WTC11 (cell line): ENCODE data around the gene KRTAP9-2. TPM values are rescaled to one million over a fixed set of nuclear protein-coding genes. Genes with fewer than 3 reads are reported as not detected.
A peak's percentile ranks its signal among the peaks of the same experiment; 100 is the strongest.
"Not testable (repeated sequence)": the region's sequence is repeated elsewhere in the genome, so short reads cannot be mapped to it uniquely, and the experiment has no call there.

ENCODE experiments used
- ATAC-seq: fragments of 200-7000 bp; cut with Tn5 transposase; 2 replicates; pipeline ENCODE4 v1.10.0; 2021; ENCODE audit warnings: mild to moderate bottlenecking, moderate library complexity
- CTCF ChIA-PET: fragments of 300-600 bp; sonication (Branson Sonifier 250); formaldehyde crosslinking; loops from one replicate; lab custom pipeline; 2021; ENCODE audit warnings: antibody characterized with exemption; lab: Charles Lee
- POLR2A ChIA-PET: fragments of 350-600 bp; sonication (Branson Sonifier 250); formaldehyde crosslinking; loops from one replicate; lab custom pipeline; 2021; ENCODE audit warnings: antibody characterized with exemption; lab: Charles Lee
- DNase-seq: peaks from one replicate; pipeline ENCODE4 v3.0.0; 2021; ENCODE audit warnings: low spot score
- H3K27ac Mint-ChIP-seq: 2 replicates; pipeline ENCODE4 v1.8.0; 2021; ENCODE audit warnings: mixed read lengths
- H3K27me3 Mint-ChIP-seq: 2 replicates; pipeline ENCODE4 v1.8.0; 2021; ENCODE audit warnings: low read depth, mild to moderate bottlenecking, moderate library complexity, mixed read lengths
- H3K36me3 Mint-ChIP-seq: 2 replicates; pipeline ENCODE4 v1.8.0; 2021; ENCODE audit warnings: mixed read lengths
- H3K4me1 Mint-ChIP-seq: 2 replicates; pipeline ENCODE4 v1.8.0; 2022; ENCODE audit warnings: mixed read lengths
- H3K4me3 Mint-ChIP-seq: 2 replicates; pipeline ENCODE4 v1.8.0; 2021; ENCODE audit warnings: mild to moderate bottlenecking, moderate library complexity, mixed read lengths
- H3K9me3 Mint-ChIP-seq: 2 replicates; pipeline ENCODE4 v1.8.0; 2021; ENCODE audit warnings: mixed read lengths
- AFF4 ChIP-seq: sonication (generic); formaldehyde crosslinking; IDR thresholded peaks from 2 replicates; pipeline ENCODE4 v1.8.1; 2023; ENCODE audit warnings: mild to moderate bottlenecking, missing genetic modification reagents, borderline replicate concordance
- ATF1 ChIP-seq: sonication (generic); formaldehyde crosslinking; IDR thresholded peaks from 2 replicates; pipeline ENCODE4 v1.8.1; 2023; ENCODE audit warnings: mild to moderate bottlenecking, moderate library complexity, missing genetic modification reagents
- ATF3 ChIP-seq: sonication (generic); formaldehyde crosslinking; conservative IDR thresholded peaks from 2 replicates; pipeline ENCODE4 v1.8.1; 2022; ENCODE audit warnings: mild to moderate bottlenecking, missing genetic modification reagents
- E2F5 ChIP-seq: sonication (generic); formaldehyde crosslinking; IDR thresholded peaks from 2 replicates; pipeline ENCODE4 v1.8.1; 2022; ENCODE audit warnings: mild to moderate bottlenecking, moderate library complexity, missing genetic modification reagents
- ELF4 ChIP-seq: sonication (generic); formaldehyde crosslinking; IDR thresholded peaks from 2 replicates; pipeline ENCODE4 v1.8.1; 2022; ENCODE audit warnings: low read depth, mild to moderate bottlenecking, moderate library complexity, missing genetic modification reagents
- FOXP4 ChIP-seq: sonication (generic); formaldehyde crosslinking; IDR thresholded peaks from 2 replicates; pipeline ENCODE4 v1.8.0; 2022; ENCODE audit warnings: mild to moderate bottlenecking, missing genetic modification reagents
- HMGA2 ChIP-seq: fragments of 250-450 bp; sonication (Bioruptor Pico); IDR thresholded peaks from 2 replicates; pipeline ENCODE4 v1.4.0; 2021; ENCODE audit warnings: mild to moderate bottlenecking, moderate library complexity
- HMGXB4 ChIP-seq: sonication (generic); formaldehyde crosslinking; IDR thresholded peaks from 2 replicates; pipeline ENCODE4 v1.8.1; 2023; ENCODE audit warnings: mild to moderate bottlenecking, moderate library complexity, missing genetic modification reagents
- NFE2L1 ChIP-seq: sonication (generic); formaldehyde crosslinking; IDR thresholded peaks from 2 replicates; pipeline ENCODE4 v1.8.1; 2023; ENCODE audit warnings: missing genetic modification reagents
- PREB ChIP-seq: sonication (generic); formaldehyde crosslinking; IDR thresholded peaks from 2 replicates; pipeline ENCODE4 v1.8.1; 2022; ENCODE audit warnings: mild to moderate bottlenecking, missing genetic modification reagents, moderate library complexity, borderline replicate concordance
- TEAD4 ChIP-seq: sonication (generic); formaldehyde crosslinking; IDR thresholded peaks from 2 replicates; pipeline ENCODE4 v1.8.0; 2022; ENCODE audit warnings: mild to moderate bottlenecking, missing genetic modification reagents
- ZBTB21 ChIP-seq: sonication (generic); formaldehyde crosslinking; IDR thresholded peaks from 2 replicates; pipeline ENCODE4 v1.8.1; 2023; ENCODE audit warnings: mild to moderate bottlenecking, missing genetic modification reagents, borderline replicate concordance
- ZNF263 ChIP-seq: sonication (generic); formaldehyde crosslinking; IDR thresholded peaks from 2 replicates; pipeline ENCODE4 v1.8.1; 2022; ENCODE audit warnings: low read depth, mild to moderate bottlenecking, moderate library complexity, missing genetic modification reagents
- ZNF423 ChIP-seq: fragments of 250-450 bp; sonication (Bioruptor Pico); IDR thresholded peaks from 2 replicates; pipeline ENCODE4 v2.1.2; 2022; ENCODE audit warnings: mild to moderate bottlenecking, moderate library complexity
- ZNF425 ChIP-seq: fragments of 250-450 bp; sonication (Bioruptor Pico); conservative IDR thresholded peaks from 2 replicates; pipeline ENCODE4 v1.9.0; 2021; ENCODE audit warnings: mild to moderate bottlenecking
- ZNF671 ChIP-seq: fragments of 250-450 bp; sonication (Bioruptor Pico); IDR thresholded peaks from 2 replicates; pipeline ENCODE4 v1.8.0; 2021; ENCODE audit warnings: mild to moderate bottlenecking
- total RNA-seq: library from RNA; stranded (reverse); gene quantifications from 3 replicates; pipeline ENCODE4 v1.2.3, GENCODE V29; 2021

KRTAP9-2 gene
- total RNA-seq, 1 experiment from 2014 or later = not detected

- DNase-seq, H3K27ac Mint-ChIP-seq, H3K36me3 Mint-ChIP-seq, CTCF ChIA-PET, H3K27me3 Mint-ChIP-seq, POLR2A ChIA-PET, ATAC-seq, H3K4me3 Mint-ChIP-seq, H3K9me3 Mint-ChIP-seq, H3K4me1 Mint-ChIP-seq: not testable (repeated sequence)
- peak; percentile 73 for TF ChIP-seq ZNF423 (CRISPR knock-in tag)
Measured at GRCh38 chr17:41249637-41250240, 23.3 kb downstream of the KRTAP9-2 start, which contains the start of gene KRTAP9-4. KRTAP9-4 (plus strand) TSS chr17:41249687; CDS start chr17:41249721, 34 bp downstream.

- H3K36me3 Mint-ChIP-seq = no peaks in the 10 kb centered on the region
- ATAC-seq (no peak), DNase-seq (no peak)
- no peak overlapping the region for H3K4me3 Mint-ChIP-seq
- no peaks in the 10 kb centered on the region for H3K9me3 Mint-ChIP-seq
- no peak overlapping the region for H3K27ac Mint-ChIP-seq
- H3K4me1 Mint-ChIP-seq = 0 out of 2 replicates have a peak, but pooled peaks cover 4% of the 10 kb centered on the region
- peaks cover 5% of the 10 kb centered on the region for H3K27me3 Mint-ChIP-seq
- POLR2A ChIA-PET = no interaction called here
- CTCF ChIA-PET = no interaction called here
- TF ChIP-seq NFE2L1 (no peak), ZNF671 (no peak), ATF1 (CRISPR knock-in tag) (no peak), FOXP4 (CRISPR knock-in tag) (no peak), TEAD4 (CRISPR knock-in tag) (no peak), PREB (CRISPR knock-in tag) (no peak), HMGA2 (CRISPR knock-in tag) (no peak), E2F5 (CRISPR knock-in tag) (no peak), ZBTB21 (CRISPR knock-in tag) (no peak), ZNF425 (no peak), ELF4 (CRISPR knock-in tag) (no peak), ATF3 (no peak), ZNF263 (no peak), AFF4 (CRISPR knock-in tag) (no peak), HMGXB4 (CRISPR knock-in tag) (no peak)
Measured at GRCh38 chr17:41251261-41251660, 24.8 kb downstream of the KRTAP9-2 start.
